ENCODE results near the gene YY1AP1. TPM values are rescaled to one million over a fixed set of nuclear protein-coding genes. Genes with fewer than 3 reads are reported as not detected.

YY1AP1 gene
- total RNA-seq, 1 experiment from 2014 or later, result 88.5 TPM

- Mint-ChIP-seq H3K9me3 (ENCODE audit: unreplicated experiment) (no peaks in the 10 kb centered on the region), H3K27ac (ENCODE audit: low read depth, unreplicated experiment) (peak overlapping the region; percentile 24), H3K4me3 (ENCODE audit: unreplicated experiment) (no peak overlapping the region), H3K36me3 (ENCODE audit: insufficient read depth, unreplicated experiment) (peaks cover 29% of the 10 kb centered on the region), H3K27me3 (ENCODE audit: insufficient read depth, unreplicated experiment) (no peaks in the 10 kb centered on the region), H3K4me1 (ENCODE audit: insufficient read depth, unreplicated experiment) (peaks cover 42% of the 10 kb centered on the region)
- intact Hi-C loops (cut with micrococcal nuclease), result no loop called here
- TF ChIP-seq CTCF (IDR thresholded peaks at IDR 0.05; ENCODE audit: unreplicated experiment), result no peak
- POLR2A ChIA-PET, result interaction anchor here (0.9 to 1.0 kb wide), 2 partner anchors 9 to 76 kb away, joined by 3 to 5 read pairs; no protein-coding TSS in a partner anchor
- CTCF ChIA-PET, result interaction anchor here (0.5 kb wide), 1 partner anchor 81 kb away, joined by 4 read pairs; no protein-coding TSS in a partner anchor
- DNase-seq (ENCODE audit: unreplicated experiment), result no peak
- BruUV-seq (replicated peaks), result no TSS peak
Observed at GRCh38 chr1:155697046-155697445, 8.5 kb upstream of the YY1AP1 start.

GRCh38 chr1:155696524-155696923 lies 8.0 kb upstream of the YY1AP1 start:
- Mint-ChIP-seq H3K27ac (ENCODE audit: low read depth, unreplicated experiment) (peak overlapping the region; percentile 61), H3K9me3 (ENCODE audit: unreplicated experiment) (no peaks in the 10 kb centered on the region), H3K36me3 (ENCODE audit: insufficient read depth, unreplicated experiment) (peaks cover 35% of the 10 kb centered on the region), H3K4me1 (ENCODE audit: insufficient read depth, unreplicated experiment) (peaks cover 45% of the 10 kb centered on the region), H3K27me3 (ENCODE audit: insufficient read depth, unreplicated experiment) (no peaks in the 10 kb centered on the region), H3K4me3 (ENCODE audit: unreplicated experiment) (no peak overlapping the region)
- intact Hi-C loops (cut with micrococcal nuclease), result no loop called here
- no peak for DNase-seq (ENCODE audit: unreplicated experiment)
- ChIA-PET CTCF (interaction anchor here (0.5 to 0.8 kb wide), 2 partner anchors 19 to 80 kb away, joined by 4 read pairs; no protein-coding TSS in a partner anchor), POLR2A (interaction anchor here (0.9 to 1.0 kb wide), 2 partner anchors 9 to 75 kb away, joined by 3 to 5 read pairs; no protein-coding TSS in a partner anchor)
- TF ChIP-seq CTCF (IDR thresholded peaks at IDR 0.05; ENCODE audit: unreplicated experiment), result no peak
- no TSS peak for BruUV-seq (replicated peaks)

GRCh38 chr1:155695608-155696007 lies 7.0 kb upstream of the YY1AP1 start:
- Mint-ChIP-seq H3K27ac (ENCODE audit: low read depth, unreplicated experiment) (peak overlapping the region; percentile 61), H3K4me1 (ENCODE audit: insufficient read depth, unreplicated experiment) (peaks cover 52% of the 10 kb centered on the region), H3K36me3 (ENCODE audit: insufficient read depth, unreplicated experiment) (peaks cover 43% of the 10 kb centered on the region), H3K4me3 (ENCODE audit: unreplicated experiment) (peak overlapping the region; percentile 58), H3K27me3 (ENCODE audit: insufficient read depth, unreplicated experiment) (no peaks in the 10 kb centered on the region), H3K9me3 (ENCODE audit: unreplicated experiment) (no peaks in the 10 kb centered on the region)
- BruUV-seq (replicated peaks), result no TSS peak
- CTCF ChIA-PET, result interaction anchor here (0.9 kb wide), 1 partner anchor 22 kb away, joined by 5 read pairs; no protein-coding TSS in a partner anchor
- POLR2A ChIA-PET, result interaction anchor here (0.7 to 2.4 kb wide), 6 partner anchors 10 to 454 kb away, joined by 3 to 7 read pairs (median 4); no protein-coding TSS in a partner anchor
- TF ChIP-seq CTCF (IDR thresholded peaks at IDR 0.05; ENCODE audit: unreplicated experiment), result no peak
- DNase-seq (ENCODE audit: unreplicated experiment), result no peak
- intact Hi-C loops (cut with micrococcal nuclease), result no loop called here

- CTCF ChIA-PET, result interaction anchor here (0.6 to 0.9 kb wide), 2 partner anchors 23 to 985 kb away, joined by 4 to 5 read pairs; no protein-coding TSS in a partner anchor
Observed at GRCh38 chr1:155695072-155695471, 6.5 kb upstream of the YY1AP1 start.

More at GRCh38 chr1:155695072-155695471, 6.5 kb upstream of the YY1AP1 start:
- no peaks in the 10 kb centered on the region for H3K9me3 Mint-ChIP-seq (ENCODE audit: unreplicated experiment)
- peaks cover 58% of the 10 kb centered on the region for H3K4me1 Mint-ChIP-seq (ENCODE audit: insufficient read depth, unreplicated experiment)
- peaks cover 43% of the 10 kb centered on the region for H3K36me3 Mint-ChIP-seq (ENCODE audit: insufficient read depth, unreplicated experiment)
- POLR2A ChIA-PET, result interaction anchor here (0.7 to 2.4 kb wide), 7 partner anchors 11 to 453 kb away, joined by 3 to 7 read pairs (median 4); no protein-coding TSS in a partner anchor
- no peak for TF ChIP-seq CTCF (IDR thresholded peaks at IDR 0.05; ENCODE audit: unreplicated experiment)
- peak overlapping the region; percentile 58 for H3K4me3 Mint-ChIP-seq (ENCODE audit: unreplicated experiment)
- peak overlapping the region; percentile 61 for H3K27ac Mint-ChIP-seq (ENCODE audit: low read depth, unreplicated experiment)
- DNase-seq (ENCODE audit: unreplicated experiment), result peak; percentile 66
- intact Hi-C loops (cut with micrococcal nuclease), result no loop called here
- no peaks in the 10 kb centered on the region for H3K27me3 Mint-ChIP-seq (ENCODE audit: insufficient read depth, unreplicated experiment)
- BruUV-seq (replicated peaks), result no TSS peak
